NB4 (cell line): ENCODE data around the gene SLC25A28.

Source experiments
- CTCF ChIP-seq: IDR thresholded peaks from one replicate; pipeline ENCODE4 v1.5.1; 2012; ENCODE audit warnings: low read depth, low read length
- MYC ChIP-seq: IDR thresholded peaks from 2 replicates; pipeline ENCODE4 v1.6.1; 2011; ENCODE audit warnings: low read depth, low read length
- POLR2A ChIP-seq: IDR thresholded peaks from 2 replicates; pipeline ENCODE4 v1.6.1; 2011; ENCODE audit warnings: mild to moderate bottlenecking; ENCODE audit not compliant: insufficient read length; ENCODE audit errors: extremely low read depth
- TF ChIP-seq, protein P1 (sequence below): IDR thresholded peaks from 2 replicates; pipeline ENCODE4 v1.6.1; 2011; ENCODE audit warnings: low read depth, low read length

- TF ChIP-seq CTCF = no peak
- TF ChIP-seq MYC = no peak
- TF ChIP-seq POLR2A = no peak
- TF ChIP-seq, protein P1, sequence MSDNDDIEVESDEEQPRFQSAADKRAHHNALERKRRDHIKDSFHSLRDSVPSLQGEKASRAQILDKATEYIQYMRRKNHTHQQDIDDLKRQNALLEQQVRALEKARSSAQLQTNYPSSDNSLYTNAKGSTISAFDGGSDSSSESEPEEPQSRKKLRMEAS = no peak
Measured at GRCh38 chr10:99571816-99572215, 48.4 kb downstream of the SLC25A28 start.
